WTC11 (cell line): ENCODE measurements around the gene SHROOM3.

Source experiments
- ATF3 ChIP-seq: sonication (generic); formaldehyde crosslinking; conservative IDR thresholded peaks from 2 replicates; pipeline ENCODE4 v1.8.1; 2022; ENCODE audit warnings: mild to moderate bottlenecking, missing genetic modification reagents
- CREM ChIP-seq: sonication (generic); formaldehyde crosslinking; IDR thresholded peaks from 2 replicates; pipeline ENCODE4 v1.8.1; 2022; ENCODE audit warnings: mild to moderate bottlenecking, missing genetic modification reagents, moderate library complexity
- FOXJ3 ChIP-seq: sonication (generic); formaldehyde crosslinking; IDR thresholded peaks from 2 replicates; pipeline ENCODE4 v1.9.0; 2021; ENCODE audit warnings: missing genetic modification reagents, mild to moderate bottlenecking, borderline replicate concordance
- FOXK1 ChIP-seq: sonication (generic); formaldehyde crosslinking; IDR thresholded peaks from 2 replicates; pipeline ENCODE4 v1.8.0; 2022; ENCODE audit warnings: mild to moderate bottlenecking, moderate library complexity, missing genetic modification reagents
- GRHL2 ChIP-seq: fragments of 250-450 bp; sonication (Bioruptor Pico); IDR thresholded peaks from 2 replicates; pipeline ENCODE4 v1.8.0; 2022; ENCODE audit warnings: mild to moderate bottlenecking, moderate library complexity; ENCODE audit not compliant: insufficient replicate concordance, severe bottlenecking
- JUN ChIP-seq: sonication (generic); formaldehyde crosslinking; IDR thresholded peaks from 2 replicates; pipeline ENCODE4 v1.8.0; 2023; ENCODE audit warnings: mild to moderate bottlenecking, missing genetic modification reagents
- MYBL2 ChIP-seq: sonication (generic); formaldehyde crosslinking; IDR thresholded peaks from 2 replicates; pipeline ENCODE4 v1.8.1; 2023; ENCODE audit warnings: mild to moderate bottlenecking, moderate library complexity, missing genetic modification reagents
- TP53 ChIP-seq: sonication (generic); formaldehyde crosslinking; IDR thresholded peaks from 2 replicates; pipeline ENCODE4 v1.8.1; 2023; ENCODE audit warnings: mild to moderate bottlenecking, missing genetic modification reagents
- ZNF671 ChIP-seq: fragments of 250-450 bp; sonication (Bioruptor Pico); IDR thresholded peaks from 2 replicates; pipeline ENCODE4 v1.8.0; 2021; ENCODE audit warnings: mild to moderate bottlenecking
- TF ChIP-seq, protein P1 (sequence below): fragments of 200-600 bp; IDR thresholded peaks from 2 replicates; pipeline ENCODE4 v1.8.0; 2022; ENCODE audit warnings: antibody characterized with exemption
- TF ChIP-seq, protein P2 (sequence below): sonication (generic); formaldehyde crosslinking; IDR thresholded peaks from 2 replicates; pipeline ENCODE4 v1.8.1; 2023; ENCODE audit warnings: mild to moderate bottlenecking, missing genetic modification reagents, moderate library complexity

- TF ChIP-seq, protein P1, sequence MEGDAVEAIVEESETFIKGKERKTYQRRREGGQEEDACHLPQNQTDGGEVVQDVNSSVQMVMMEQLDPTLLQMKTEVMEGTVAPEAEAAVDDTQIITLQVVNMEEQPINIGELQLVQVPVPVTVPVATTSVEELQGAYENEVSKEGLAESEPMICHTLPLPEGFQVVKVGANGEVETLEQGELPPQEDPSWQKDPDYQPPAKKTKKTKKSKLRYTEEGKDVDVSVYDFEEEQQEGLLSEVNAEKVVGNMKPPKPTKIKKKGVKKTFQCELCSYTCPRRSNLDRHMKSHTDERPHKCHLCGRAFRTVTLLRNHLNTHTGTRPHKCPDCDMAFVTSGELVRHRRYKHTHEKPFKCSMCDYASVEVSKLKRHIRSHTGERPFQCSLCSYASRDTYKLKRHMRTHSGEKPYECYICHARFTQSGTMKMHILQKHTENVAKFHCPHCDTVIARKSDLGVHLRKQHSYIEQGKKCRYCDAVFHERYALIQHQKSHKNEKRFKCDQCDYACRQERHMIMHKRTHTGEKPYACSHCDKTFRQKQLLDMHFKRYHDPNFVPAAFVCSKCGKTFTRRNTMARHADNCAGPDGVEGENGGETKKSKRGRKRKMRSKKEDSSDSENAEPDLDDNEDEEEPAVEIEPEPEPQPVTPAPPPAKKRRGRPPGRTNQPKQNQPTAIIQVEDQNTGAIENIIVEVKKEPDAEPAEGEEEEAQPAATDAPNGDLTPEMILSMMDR, result no peak
- TF ChIP-seq MYBL2, result no peak
- TF ChIP-seq, protein P2, sequence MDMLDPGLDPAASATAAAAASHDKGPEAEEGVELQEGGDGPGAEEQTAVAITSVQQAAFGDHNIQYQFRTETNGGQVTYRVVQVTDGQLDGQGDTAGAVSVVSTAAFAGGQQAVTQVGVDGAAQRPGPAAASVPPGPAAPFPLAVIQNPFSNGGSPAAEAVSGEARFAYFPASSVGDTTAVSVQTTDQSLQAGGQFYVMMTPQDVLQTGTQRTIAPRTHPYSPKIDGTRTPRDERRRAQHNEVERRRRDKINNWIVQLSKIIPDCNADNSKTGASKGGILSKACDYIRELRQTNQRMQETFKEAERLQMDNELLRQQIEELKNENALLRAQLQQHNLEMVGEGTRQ (CRISPR knock-in tag), result no peak
- no peak for TF ChIP-seq FOXK1 (CRISPR knock-in tag)
- TF ChIP-seq FOXJ3 (CRISPR knock-in tag), result no peak
- TF ChIP-seq ZNF671 (CRISPR knock-in tag), result no peak
- no peak for TF ChIP-seq TP53 (CRISPR knock-in tag)
- TF ChIP-seq GRHL2, result no peak
- TF ChIP-seq CREM, result no peak
- no peak for TF ChIP-seq JUN (CRISPR knock-in tag)
- TF ChIP-seq ATF3 (CRISPR knock-in tag), result no peak
These were observed 147.7 kb downstream of the SHROOM3 start for GRCh38 chr4:76582817-76583087.
